Effector memory CD8-positive, alpha-beta T cell (primary cell): Measurements from ENCODE around the gene CFI.

ENCODE experiments used
- ATAC-seq: fragments of 150-1000 bp; cut with Tn5 transposase; replicated peaks from 2 replicates; pipeline ENCODE4 v1.10.0; 2021; ENCODE audit warnings: mild to moderate bottlenecking, moderate library complexity
- DNase-seq, 3 experiments: peaks; one replicate each; pipeline ENCODE4 v3.0.0; 2021
- H3K27ac Mint-ChIP-seq, 2 donors: one replicate each; pipeline ENCODE4 v1.8.0; 2022; ENCODE audit warnings: mild to moderate bottlenecking in 2 of 2, mixed read lengths in 2 of 2, moderate library complexity in 2 of 2
- H3K27me3 Mint-ChIP-seq, 2 donors: one replicate each; pipeline ENCODE4 v1.8.0; 2022; ENCODE audit warnings: mixed read lengths in 2 of 2
- H3K36me3 Mint-ChIP-seq: one replicate; pipeline ENCODE4 v1.8.0; 2022; ENCODE audit warnings: mild to moderate bottlenecking, moderate library complexity, mixed read lengths; ENCODE audit not compliant: insufficient read depth
- H3K4me1 Mint-ChIP-seq, 2 donors: one replicate each; pipeline ENCODE4 v1.8.0; 2022; ENCODE audit warnings: low read depth in 2 of 2, mixed read lengths in 2 of 2
- H3K4me3 Mint-ChIP-seq, 2 donors: one replicate each; pipeline ENCODE4 v1.8.0; 2022; ENCODE audit warnings: mild to moderate bottlenecking in 2 of 2, mixed read lengths in 2 of 2, moderate library complexity in 2 of 2
- H3K9me3 Mint-ChIP-seq, 2 donors: one replicate each; pipeline ENCODE4 v1.8.0; 2022; ENCODE audit warnings: mixed read lengths in 2 of 2

The CFI gene

DNA sequence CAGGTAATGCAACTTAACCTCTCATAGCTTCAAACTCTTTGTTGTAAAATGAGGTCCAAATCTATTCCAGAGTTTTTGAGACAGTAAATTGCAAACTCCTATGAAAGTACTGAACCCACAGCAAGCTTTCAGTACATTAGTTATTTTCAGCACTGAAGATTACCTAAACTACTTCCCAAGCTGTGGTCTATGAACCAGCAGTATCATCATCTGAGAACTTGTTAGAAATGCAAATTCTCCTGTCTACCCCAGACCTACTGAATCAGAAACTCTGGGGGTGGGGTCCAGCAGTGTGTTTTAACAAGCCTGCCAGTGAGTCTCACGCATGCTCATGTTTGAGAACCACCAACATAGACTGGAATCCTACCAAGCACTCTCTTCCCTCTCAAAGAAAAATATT, 92.8 kb downstream of the CFI start:
- H3K4me1 Mint-ChIP-seq, result peaks cover 0 to under 1% of the 10 kb centered on the region in 2 donors
- no peak overlapping the region for H3K4me3 Mint-ChIP-seq
- DNase-seq (no peak), ATAC-seq (no peak)
- peaks cover 4% of the 10 kb centered on the region for H3K36me3 Mint-ChIP-seq
- no peaks in the 10 kb centered on the region for H3K27me3 Mint-ChIP-seq
- no peak overlapping the region for H3K27ac Mint-ChIP-seq
- H3K9me3 Mint-ChIP-seq, result no peaks in the 10 kb centered on the region

DNA sequence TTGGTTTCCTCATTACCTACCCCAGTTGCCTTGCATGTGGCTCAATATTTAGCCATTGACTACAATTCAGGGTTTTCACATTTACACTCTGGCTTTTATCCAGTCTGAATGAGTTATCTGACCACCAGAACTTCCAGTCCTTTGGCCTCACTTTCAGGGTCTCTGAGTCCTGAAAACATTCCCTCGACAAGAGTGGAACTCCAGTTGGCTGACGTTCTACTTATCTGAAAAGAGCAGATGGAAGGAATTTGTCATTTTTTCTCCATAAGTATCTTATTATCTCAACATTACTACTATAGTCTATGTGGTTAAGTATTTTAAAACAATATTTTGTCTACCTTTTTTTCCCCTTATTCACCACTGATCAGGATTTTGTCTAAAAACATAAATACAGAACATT, 93.4 kb downstream of the CFI start:
- DNase-seq (no peak), ATAC-seq (no peak)
- peaks cover 5 to 6% of the 10 kb centered on the region in 2 donors for H3K4me1 Mint-ChIP-seq
- H3K27ac Mint-ChIP-seq, result no peak overlapping the region
- no peaks in the 10 kb centered on the region for H3K9me3 Mint-ChIP-seq
- H3K4me3 Mint-ChIP-seq, result no peak overlapping the region
- H3K36me3 Mint-ChIP-seq, result peaks cover 2% of the 10 kb centered on the region
- no peaks in the 10 kb centered on the region for H3K27me3 Mint-ChIP-seq

DNA sequence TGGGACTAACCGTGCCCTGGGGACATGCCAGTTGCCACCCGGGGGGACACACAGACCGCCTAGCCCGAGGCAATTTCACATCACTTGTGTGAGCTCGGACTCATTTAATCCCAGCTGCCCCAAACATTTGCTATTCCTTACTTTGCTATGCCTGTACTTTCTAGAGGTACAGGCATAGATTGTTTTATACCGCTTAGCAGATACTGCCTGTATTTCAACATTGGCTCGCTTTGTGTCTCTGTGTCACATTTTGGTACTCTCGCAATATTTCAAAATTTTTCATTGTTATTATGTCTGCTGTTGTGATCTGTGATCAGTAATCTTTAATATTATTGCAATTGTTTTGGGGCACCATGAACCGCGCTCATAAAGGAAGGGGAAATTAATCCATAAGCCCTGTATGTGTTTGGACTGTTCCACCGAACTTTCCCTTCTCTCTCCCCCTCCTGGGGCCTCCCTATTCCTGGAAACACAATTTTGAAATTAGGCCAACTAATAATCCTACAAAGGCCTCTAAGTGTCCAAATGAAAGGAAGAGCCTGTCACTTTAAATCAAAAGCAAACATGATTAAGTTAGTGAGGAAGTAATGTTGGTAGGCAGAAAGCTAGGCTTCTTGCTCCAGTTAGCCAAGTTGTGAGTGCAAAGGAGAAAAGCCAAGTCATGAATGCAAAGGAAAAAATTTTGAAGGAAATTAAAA, 98.0 kb downstream of the CFI start:
- Mint-ChIP-seq H3K27me3 (no peaks in the 10 kb centered on the region), H3K4me3 (peak overlapping the region; percentile 93 to 97), H3K9me3 (no peaks in the 10 kb centered on the region), H3K27ac (peak overlapping the region; percentile 91), H3K4me1 (peaks cover 25 to 27% of the 10 kb centered on the region in 2 donors), H3K36me3 (peaks cover 12% of the 10 kb centered on the region)
- DNase-seq, result no peak
- no peak for ATAC-seq

DNA sequence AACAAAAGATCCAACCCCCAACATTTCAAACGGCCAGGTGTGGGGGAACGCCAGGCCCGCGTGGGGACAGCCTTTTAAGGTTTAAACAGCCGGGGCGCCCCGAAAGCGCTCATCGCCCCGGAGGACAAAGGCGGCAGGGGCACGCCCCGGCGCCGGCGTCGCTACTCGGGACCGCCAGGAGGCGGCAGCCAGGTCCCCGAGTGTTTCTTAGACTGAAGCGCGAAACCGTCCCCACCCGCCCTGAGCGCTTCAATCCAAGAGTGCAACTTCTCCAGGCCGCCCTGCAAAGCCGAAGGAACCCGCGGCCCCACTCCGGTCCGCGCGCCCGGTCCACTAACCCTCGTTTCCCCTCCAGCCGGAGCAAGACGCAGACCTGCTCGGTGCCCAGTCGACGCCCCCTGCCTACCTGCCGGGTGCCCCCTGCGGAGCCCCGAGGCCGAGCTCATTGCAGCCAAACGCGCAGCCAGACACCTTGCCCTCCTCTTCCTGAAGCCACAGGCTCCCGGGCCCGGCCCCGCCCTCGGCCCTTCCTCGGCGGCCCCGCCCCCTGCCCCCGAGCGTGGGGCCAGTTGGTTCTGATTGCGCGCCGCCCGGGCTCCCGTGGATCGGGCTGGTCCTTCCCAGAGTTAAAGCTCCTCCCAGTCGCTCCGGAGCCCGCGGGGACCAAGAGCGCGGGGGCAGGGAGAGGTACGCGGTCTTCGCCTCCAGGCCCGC, 98.7 kb downstream of the CFI start, which contains the start of gene CASP6:
CASP6 (minus strand) TSS at position 496 of the 714 bp plus-strand sequence; CDS start at position 446, 50 bp downstream.
- H3K27me3 Mint-ChIP-seq, result no peaks in the 10 kb centered on the region
- peaks cover 12% of the 10 kb centered on the region for H3K36me3 Mint-ChIP-seq
- peak within 1 kb of the TSS; percentile 91 for H3K27ac Mint-ChIP-seq
- peaks cover 26 to 33% of the 10 kb centered on the region in 2 donors for H3K4me1 Mint-ChIP-seq
- no peaks in the 10 kb centered on the region for H3K9me3 Mint-ChIP-seq
- ATAC-seq, result peak; percentile 93
- peak within 1 kb of the TSS; percentile 93 to 97 for H3K4me3 Mint-ChIP-seq
- DNase-seq, result peak; percentile 65 to 76 (median 71)

DNA sequence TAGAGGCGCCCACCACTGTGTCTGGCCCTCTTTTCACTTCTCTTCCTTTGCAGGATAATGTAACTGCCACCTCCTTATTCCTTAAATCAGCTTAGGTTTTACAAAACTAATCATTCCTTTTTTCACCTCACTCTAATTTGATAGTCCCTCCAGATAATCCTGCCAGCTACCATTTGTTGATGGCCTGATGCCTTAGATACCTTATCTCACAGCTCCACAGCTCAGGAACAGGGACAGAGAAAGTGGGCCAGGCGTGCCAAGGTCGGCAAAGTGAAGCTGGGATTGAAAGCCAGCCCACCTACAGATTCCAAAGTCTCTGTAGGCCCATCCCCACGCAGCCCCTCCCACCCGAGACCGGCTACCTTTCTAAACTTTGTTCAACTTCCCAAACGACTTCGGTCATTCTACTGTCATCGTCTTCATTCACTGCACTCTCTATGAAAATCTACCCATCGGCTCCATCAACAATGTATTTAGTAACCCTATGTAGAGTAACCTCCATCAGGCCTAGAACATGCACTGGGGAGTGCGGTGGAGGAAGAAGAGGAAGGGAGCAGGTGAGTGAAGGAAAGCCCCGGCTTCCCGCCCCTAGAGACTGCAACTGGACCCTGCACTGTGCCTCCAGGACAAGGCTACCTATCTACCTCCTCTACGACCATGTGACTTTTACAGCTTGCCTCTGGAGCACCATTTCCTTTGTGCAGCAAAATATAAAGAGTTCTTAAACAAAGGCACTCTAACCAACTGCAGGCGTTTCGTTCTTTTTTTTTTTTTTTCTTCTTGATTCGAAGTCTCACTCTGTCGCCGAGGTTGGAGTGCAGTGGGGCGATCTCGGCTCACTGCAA, 100.0 kb downstream of the CFI start:
- H3K9me3 Mint-ChIP-seq, result no peaks in the 10 kb centered on the region
- DNase-seq (no peak), ATAC-seq (no peak)
- peak overlapping the region; percentile 91 for H3K27ac Mint-ChIP-seq
- no peaks in the 10 kb centered on the region for H3K27me3 Mint-ChIP-seq
- H3K4me1 Mint-ChIP-seq, result peaks cover 26 to 33% of the 10 kb centered on the region in 2 donors
- peaks cover 12% of the 10 kb centered on the region for H3K36me3 Mint-ChIP-seq
- H3K4me3 Mint-ChIP-seq, result peak overlapping the region; percentile 93 to 97

DNA sequence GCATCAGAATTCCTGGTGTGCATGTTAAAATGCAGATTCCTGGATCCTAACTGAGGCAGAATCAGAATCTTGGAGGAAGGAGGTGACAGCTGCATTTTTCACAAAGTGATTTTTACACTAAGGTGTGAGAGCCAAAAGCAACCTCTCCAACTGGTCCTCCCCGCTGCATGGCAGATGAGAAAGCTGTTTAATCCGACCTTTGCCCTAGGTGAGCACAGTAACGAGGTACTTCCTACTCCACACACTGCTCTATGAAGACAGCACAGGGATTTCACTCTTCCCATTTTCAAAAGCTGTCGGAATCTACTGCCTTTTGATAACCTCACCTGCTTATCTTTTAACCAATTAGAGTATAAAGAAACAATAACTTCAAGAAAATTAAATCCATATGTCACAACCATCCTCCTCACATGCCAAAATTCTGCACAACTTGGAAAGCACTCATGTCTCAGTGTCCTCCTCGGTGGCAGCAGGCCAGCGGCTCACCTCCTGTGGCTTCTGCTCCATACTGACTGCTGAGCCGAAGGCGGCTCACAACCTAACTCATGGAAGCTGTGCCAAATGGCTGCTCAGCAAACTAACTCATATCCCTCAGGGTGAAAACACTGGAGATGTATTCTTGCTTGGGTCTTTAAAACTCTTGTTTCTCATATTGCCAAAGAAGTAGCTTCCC, 102.1 kb downstream of the CFI start:
- no peaks in the 10 kb centered on the region for H3K27me3 Mint-ChIP-seq
- ATAC-seq (no peak), DNase-seq (no peak)
- H3K4me1 Mint-ChIP-seq, result peaks cover 26 to 33% of the 10 kb centered on the region in 2 donors
- H3K36me3 Mint-ChIP-seq, result peaks cover 12% of the 10 kb centered on the region
- H3K4me3 Mint-ChIP-seq, result no peak overlapping the region
- H3K9me3 Mint-ChIP-seq, result no peaks in the 10 kb centered on the region
- H3K27ac Mint-ChIP-seq, result peak overlapping the region; percentile 9 to 67

DNA sequence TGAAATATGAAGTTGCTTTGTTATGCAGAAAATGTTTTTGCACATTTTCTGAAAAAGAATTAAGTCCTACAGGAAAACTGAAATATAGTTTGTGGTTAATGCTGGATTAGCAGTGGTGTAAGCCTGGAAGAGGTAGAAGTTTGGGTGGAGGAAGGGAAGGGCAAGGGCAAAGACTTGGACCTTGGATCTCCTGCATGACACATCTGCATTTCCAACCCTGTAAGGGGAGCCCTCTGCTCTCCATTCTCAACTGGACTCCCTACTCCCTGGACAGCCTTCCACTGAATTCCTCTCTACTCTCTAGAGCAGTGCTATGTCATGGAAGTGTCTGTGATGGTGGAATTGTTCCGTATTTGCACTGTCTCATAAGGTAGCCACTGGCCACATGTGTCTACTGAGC, 103.1 kb downstream of the CFI start:
- Mint-ChIP-seq H3K27me3 (no peaks in the 10 kb centered on the region), H3K27ac (peak overlapping the region in 1 of 2 donors; percentile 60), H3K4me1 (peaks cover 25 to 29% of the 10 kb centered on the region in 2 donors), H3K36me3 (peaks cover 15% of the 10 kb centered on the region), H3K4me3 (no peak overlapping the region), H3K9me3 (no peaks in the 10 kb centered on the region)
- DNase-seq (no peak), ATAC-seq (no peak)

DNA sequence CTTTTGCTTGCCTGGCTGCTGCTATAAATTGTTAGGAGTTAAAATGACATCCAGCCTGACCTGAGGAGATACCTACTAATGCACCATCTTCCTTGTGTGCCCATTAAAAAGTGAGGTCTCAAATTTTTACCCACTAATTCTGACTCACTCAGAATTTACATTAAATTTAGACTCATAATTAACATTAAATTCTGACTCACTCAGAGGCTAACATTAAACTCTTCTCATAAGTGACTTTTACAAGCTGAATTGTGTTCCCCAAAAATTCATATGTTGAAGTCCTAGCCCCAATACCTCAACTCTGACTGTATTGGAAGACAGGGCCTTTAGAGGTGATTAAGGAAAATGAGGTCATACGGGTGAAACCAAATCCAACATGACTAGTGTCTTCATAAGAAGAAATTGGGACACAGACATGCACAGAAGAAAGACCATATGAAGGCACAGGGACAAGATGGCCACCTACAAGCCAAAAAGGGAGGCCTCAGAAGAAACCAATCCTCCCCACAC, 110.3 kb downstream of the CFI start:
- H3K36me3 Mint-ChIP-seq, result peaks cover 20% of the 10 kb centered on the region
- no peak for ATAC-seq
- peak overlapping the region; percentile 42 to 86 for H3K27ac Mint-ChIP-seq
- H3K9me3 Mint-ChIP-seq, result no peaks in the 10 kb centered on the region
- no peaks in the 10 kb centered on the region for H3K27me3 Mint-ChIP-seq
- H3K4me1 Mint-ChIP-seq, result peaks cover 22 to 24% of the 10 kb centered on the region in 2 donors
- no peak for DNase-seq
- peak overlapping the region in 1 of 2 donors; percentile 55 for H3K4me3 Mint-ChIP-seq
